CD4-positive, CD25-positive, alpha-beta regulatory T cell (primary cell): ENCODE measurements around the gene ERMP1. TPM values are rescaled to one million over a fixed set of nuclear protein-coding genes. Genes with fewer than 3 reads are reported as not detected.
"Not testable (repeated sequence)": the region's sequence is repeated elsewhere in the genome, so short reads cannot be mapped to it uniquely, and the experiment has no call there.

Experiments
- ATAC-seq, 2 donors: fragments of 150-1000 bp; cut with Tn5 transposase; one replicate each; pipeline ENCODE4 v1.10.0; 2021; ENCODE audit warnings: low read depth in 2 of 2, moderate number of reproducible peaks in 2 of 2, moderate library complexity in 1 of 2
- DNase-seq, 3 donors: peaks; one replicate each; pipeline versions ENCODE4 v3.0.0 to v3.0.0-alpha.2; 2012 to 2022; ENCODE audit warnings: mixed read lengths in 1 of 3
- H3K27ac ChIP-seq: one replicate; pipeline ENCODE4 v1.7.0; 2013; ENCODE audit warnings: mild to moderate bottlenecking, low read length; ENCODE audit not compliant: insufficient read depth, poor library complexity, severe bottlenecking
- H3K27me3 ChIP-seq: one replicate; pipeline ENCODE4 v1.7.0; 2013; ENCODE audit warnings: low read length; ENCODE audit not compliant: control insufficient read depth, insufficient read depth
- H3K36me3 ChIP-seq: one replicate; pipeline ENCODE4 v1.7.0; 2013; ENCODE audit warnings: mild to moderate bottlenecking, low read length, moderate library complexity; ENCODE audit not compliant: control insufficient read depth, insufficient read depth
- H3K4me1 ChIP-seq: 2 replicates; pipeline ENCODE4 v1.7.0; 2013; ENCODE audit warnings: mild to moderate bottlenecking, low read length; ENCODE audit not compliant: insufficient read depth, control insufficient read depth, poor library complexity, severe bottlenecking
- H3K4me3 ChIP-seq: one replicate; pipeline ENCODE4 v1.7.0; 2013; ENCODE audit warnings: low read depth, mild to moderate bottlenecking, low read length, moderate library complexity
- H3K9me3 ChIP-seq, 2 experiments: 1 replicate in 1 of 2; 2 replicates in 1 of 2; pipeline ENCODE4 v1.7.0; 2013; ENCODE audit warnings: low read length in 2 of 2, mild to moderate bottlenecking in 1 of 2, moderate library complexity in 1 of 2; ENCODE audit not compliant: control insufficient read depth in 2 of 2
- H3K27ac Mint-ChIP-seq, 3 donors: one replicate each; pipeline ENCODE4 v1.8.0; 2020 to 2022; ENCODE audit warnings: mild to moderate bottlenecking in 3 of 3, mixed read lengths in 3 of 3, moderate library complexity in 2 of 3
- H3K27me3 Mint-ChIP-seq: one replicate; pipeline ENCODE4 v1.8.0; 2022; ENCODE audit warnings: mild to moderate bottlenecking, mixed read lengths
- H3K36me3 Mint-ChIP-seq: one replicate; pipeline ENCODE4 v1.8.0; 2020; ENCODE audit warnings: mixed read lengths
- H3K4me1 Mint-ChIP-seq, 4 donors: one replicate each; pipeline ENCODE4 v1.8.0; 2020 to 2022; ENCODE audit warnings: mixed read lengths in 4 of 4, mild to moderate bottlenecking in 1 of 4
- H3K4me3 Mint-ChIP-seq, 4 donors: one replicate each; pipeline ENCODE4 v1.8.0; 2020 to 2022; ENCODE audit warnings: mild to moderate bottlenecking in 4 of 4, mixed read lengths in 4 of 4, moderate library complexity in 3 of 4
- H3K9me3 Mint-ChIP-seq, 7 donors: one replicate each; pipeline ENCODE4 v1.8.0; 2020 to 2022; ENCODE audit warnings: mixed read lengths in 7 of 7, mild to moderate bottlenecking in 3 of 7, moderate library complexity in 2 of 7
- polyA plus RNA-seq, 4 donors: library from polyadenylated mRNA; unstranded; fragments of 300-500 nt; fragmentation: Illumina TruSeq; gene quantifications; one replicate each; pipeline ENCODE4 v1.2.3, GENCODE V29; 2021
- total RNA-seq: library from RNA; stranded (reverse); gene quantifications from one replicate; pipeline ENCODE4 v1.2.3, GENCODE V29; 2022

ERMP1 gene, protein sequence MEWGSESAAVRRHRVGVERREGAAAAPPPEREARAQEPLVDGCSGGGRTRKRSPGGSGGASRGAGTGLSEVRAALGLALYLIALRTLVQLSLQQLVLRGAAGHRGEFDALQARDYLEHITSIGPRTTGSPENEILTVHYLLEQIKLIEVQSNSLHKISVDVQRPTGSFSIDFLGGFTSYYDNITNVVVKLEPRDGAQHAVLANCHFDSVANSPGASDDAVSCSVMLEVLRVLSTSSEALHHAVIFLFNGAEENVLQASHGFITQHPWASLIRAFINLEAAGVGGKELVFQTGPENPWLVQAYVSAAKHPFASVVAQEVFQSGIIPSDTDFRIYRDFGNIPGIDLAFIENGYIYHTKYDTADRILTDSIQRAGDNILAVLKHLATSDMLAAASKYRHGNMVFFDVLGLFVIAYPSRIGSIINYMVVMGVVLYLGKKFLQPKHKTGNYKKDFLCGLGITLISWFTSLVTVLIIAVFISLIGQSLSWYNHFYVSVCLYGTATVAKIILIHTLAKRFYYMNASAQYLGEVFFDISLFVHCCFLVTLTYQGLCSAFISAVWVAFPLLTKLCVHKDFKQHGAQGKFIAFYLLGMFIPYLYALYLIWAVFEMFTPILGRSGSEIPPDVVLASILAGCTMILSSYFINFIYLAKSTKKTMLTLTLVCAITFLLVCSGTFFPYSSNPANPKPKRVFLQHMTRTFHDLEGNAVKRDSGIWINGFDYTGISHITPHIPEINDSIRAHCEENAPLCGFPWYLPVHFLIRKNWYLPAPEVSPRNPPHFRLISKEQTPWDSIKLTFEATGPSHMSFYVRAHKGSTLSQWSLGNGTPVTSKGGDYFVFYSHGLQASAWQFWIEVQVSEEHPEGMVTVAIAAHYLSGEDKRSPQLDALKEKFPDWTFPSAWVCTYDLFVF
- total RNA-seq (8.7 TPM), polyA plus RNA-seq (10 to 100 TPM in 1 of 4 donors, 1 to 10 TPM in 3; 5.3 to 10.0 (median 7.8) TPM)

DNA sequence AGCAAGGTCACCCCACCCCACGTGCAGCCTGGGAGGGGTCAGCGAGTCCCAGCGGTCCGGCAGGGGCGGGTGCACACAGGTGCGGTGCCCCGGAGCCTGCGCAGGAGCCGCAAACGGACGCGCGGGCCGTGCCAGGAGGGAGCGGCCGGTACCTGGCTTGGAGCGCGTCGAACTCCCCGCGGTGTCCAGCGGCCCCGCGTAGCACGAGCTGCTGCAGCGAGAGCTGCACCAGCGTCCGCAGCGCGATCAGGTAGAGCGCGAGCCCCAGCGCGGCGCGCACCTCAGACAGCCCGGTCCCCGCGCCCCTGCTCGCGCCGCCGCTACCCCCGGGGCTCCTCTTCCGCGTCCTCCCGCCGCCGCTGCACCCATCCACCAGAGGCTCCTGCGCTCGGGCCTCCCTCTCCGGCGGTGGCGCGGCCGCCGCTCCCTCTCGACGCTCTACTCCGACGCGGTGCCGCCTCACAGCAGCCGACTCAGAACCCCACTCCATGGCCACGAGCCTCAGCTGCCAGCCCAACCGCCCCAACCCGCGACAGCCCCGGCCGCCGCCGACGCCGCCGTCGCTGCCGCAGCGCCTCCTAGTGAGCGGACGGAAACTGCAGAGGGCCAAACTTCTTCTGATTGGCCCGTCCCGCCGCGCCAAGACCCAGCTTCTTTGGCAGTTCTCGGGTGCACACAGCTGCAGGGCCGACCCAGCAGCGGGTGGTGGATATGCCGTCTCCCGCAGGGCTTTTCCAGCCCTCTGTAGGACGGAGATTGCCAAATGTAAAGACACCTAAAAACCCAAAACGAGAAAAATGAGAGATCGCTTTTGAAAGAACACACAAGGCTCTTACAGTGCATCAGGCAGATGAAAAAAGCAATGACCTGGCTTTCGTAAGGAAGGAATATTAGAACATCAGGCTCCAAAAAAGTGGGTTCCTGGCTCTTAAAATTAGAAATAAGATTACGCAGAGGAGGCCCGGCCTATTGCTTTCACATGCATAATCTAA lies at the start of gene ERMP1:
ERMP1 (minus strand) TSS at position 580 of the 992 bp plus-strand sequence; CDS start at position 490, 90 bp downstream.
- H3K27ac ChIP-seq, result peak within 1 kb of the TSS; percentile 49
- peaks cover 11 to 48% (median 40%) of the 10 kb centered on the region in 4 donors for H3K4me1 Mint-ChIP-seq
- H3K4me1 ChIP-seq, result peaks cover 27% of the 10 kb centered on the region
- ATAC-seq (peak; percentile 87 to 90), DNase-seq (peak; percentile 78 to 92 (median 90))
- H3K9me3 Mint-ChIP-seq, result no peaks in the 10 kb centered on the region
- H3K9me3 ChIP-seq, result no peaks in the 10 kb centered on the region
- H3K27ac Mint-ChIP-seq, result peak within 1 kb of the TSS; percentile 83 to 92 (median 88)
- peaks cover 3% of the 10 kb centered on the region for H3K36me3 ChIP-seq
- H3K4me3 ChIP-seq, result peak within 1 kb of the TSS; percentile 82
- peak within 1 kb of the TSS; percentile 91 to 99 (median 95) for H3K4me3 Mint-ChIP-seq
- H3K27me3 Mint-ChIP-seq, result peaks cover 5% of the 10 kb centered on the region
- no peaks in the 10 kb centered on the region for H3K36me3 Mint-ChIP-seq
- H3K27me3 ChIP-seq, result no peaks in the 10 kb centered on the region

GRCh38 chr9:5882244-5883012 lies 49.5 kb upstream of the ERMP1 start:
- H3K9me3 Mint-ChIP-seq, DNase-seq, H3K4me1 Mint-ChIP-seq, H3K36me3 Mint-ChIP-seq, H3K27ac ChIP-seq, H3K27ac Mint-ChIP-seq, H3K4me3 ChIP-seq, H3K9me3 ChIP-seq, ATAC-seq, H3K27me3 Mint-ChIP-seq, H3K36me3 ChIP-seq, H3K4me3 Mint-ChIP-seq, H3K4me1 ChIP-seq, H3K27me3 ChIP-seq: not testable (repeated sequence)

DNA sequence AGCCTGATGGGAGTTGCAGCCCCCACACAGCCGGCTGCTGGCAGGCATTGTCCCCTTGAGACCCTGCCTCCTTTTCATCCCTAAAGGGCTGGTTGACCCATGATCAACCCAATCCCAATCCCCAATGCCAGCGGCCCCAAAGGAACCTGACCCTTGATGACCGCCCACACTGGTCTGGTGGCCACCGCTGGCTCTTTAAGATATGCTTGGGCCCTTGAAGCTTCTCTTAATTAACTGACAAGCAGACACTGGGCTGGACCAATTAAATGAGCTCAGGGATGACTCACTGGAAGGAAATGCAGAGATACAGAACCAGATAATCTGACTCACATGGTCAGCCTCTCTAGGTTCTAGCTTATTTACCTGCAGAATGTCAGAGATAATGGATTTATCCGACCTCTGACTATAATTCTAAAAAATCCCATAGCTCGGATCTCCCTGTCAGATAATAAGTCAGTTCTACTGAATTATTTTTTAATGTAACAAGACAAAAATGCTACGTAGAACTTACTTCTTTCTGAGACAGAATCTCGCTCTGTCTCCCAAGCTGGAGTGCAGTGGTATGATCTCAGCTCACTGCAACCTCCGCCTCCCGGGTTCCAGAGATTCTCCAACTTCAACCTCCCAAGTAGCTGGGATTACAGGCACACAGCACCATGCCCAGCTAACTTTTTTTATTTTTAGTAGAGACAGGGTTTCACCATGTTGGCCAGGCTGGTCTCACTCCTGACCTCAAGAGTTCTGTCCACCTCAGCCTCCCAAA lies 46.7 kb upstream of the ERMP1 start:
- no peak overlapping the region for H3K27ac ChIP-seq
- ATAC-seq (peak in 1 of 2 donors; percentile 53), DNase-seq (peak in 1 of 3 donors; percentile 37)
- no peaks in the 10 kb centered on the region for H3K9me3 Mint-ChIP-seq
- no peaks in the 10 kb centered on the region for H3K4me1 ChIP-seq
- H3K36me3 ChIP-seq, result no peaks in the 10 kb centered on the region
- H3K27ac Mint-ChIP-seq, result no peak overlapping the region
- H3K4me3 Mint-ChIP-seq, result no peak overlapping the region
- no peaks in the 10 kb centered on the region for H3K27me3 ChIP-seq
- no peak overlapping the region for H3K4me3 ChIP-seq
- H3K9me3 ChIP-seq, result no peaks in the 10 kb centered on the region
- no peaks in the 10 kb centered on the region for H3K27me3 Mint-ChIP-seq
- no peaks in the 10 kb centered on the region for H3K4me1 Mint-ChIP-seq
- H3K36me3 Mint-ChIP-seq, result peaks cover 5% of the 10 kb centered on the region

- no peaks in the 10 kb centered on the region for H3K27me3 ChIP-seq
- no peak overlapping the region for H3K4me3 ChIP-seq
- Mint-ChIP-seq H3K9me3 (peaks cover 0 to 2% (median 0%) of the 10 kb centered on the region in 7 donors), H3K27ac (no peak overlapping the region), H3K36me3 (peaks cover 14% of the 10 kb centered on the region), H3K4me1 (no peaks in the 10 kb centered on the region), H3K27me3 (no peaks in the 10 kb centered on the region), H3K4me3 (no peak overlapping the region)
- DNase-seq (no peak), ATAC-seq (no peak)
- H3K9me3 ChIP-seq, result no peaks in the 10 kb centered on the region
- no peaks in the 10 kb centered on the region for H3K4me1 ChIP-seq
- no peak overlapping the region for H3K27ac ChIP-seq
- no peaks in the 10 kb centered on the region for H3K36me3 ChIP-seq
Measured at GRCh38 chr9:5876711-5877110, 43.8 kb upstream of the ERMP1 start.

GRCh38 chr9:5876026-5876425 lies 43.1 kb upstream of the ERMP1 start:
- DNase-seq (peak in 1 of 3 donors; percentile 33), ATAC-seq (no peak)
- no peaks in the 10 kb centered on the region for H3K27me3 Mint-ChIP-seq
- no peaks in the 10 kb centered on the region for H3K4me1 ChIP-seq
- no peaks in the 10 kb centered on the region for H3K27me3 ChIP-seq
- H3K4me1 Mint-ChIP-seq, result no peaks in the 10 kb centered on the region
- no peaks in the 10 kb centered on the region for H3K36me3 ChIP-seq
- no peak overlapping the region for H3K4me3 ChIP-seq
- peaks cover 0 to 2% (median 0%) of the 10 kb centered on the region in 7 donors for H3K9me3 Mint-ChIP-seq
- H3K27ac Mint-ChIP-seq, result no peak overlapping the region
- no peak overlapping the region for H3K27ac ChIP-seq
- no peak overlapping the region for H3K4me3 Mint-ChIP-seq
- peaks cover 14% of the 10 kb centered on the region for H3K36me3 Mint-ChIP-seq
- H3K9me3 ChIP-seq, result no peaks in the 10 kb centered on the region

DNA sequence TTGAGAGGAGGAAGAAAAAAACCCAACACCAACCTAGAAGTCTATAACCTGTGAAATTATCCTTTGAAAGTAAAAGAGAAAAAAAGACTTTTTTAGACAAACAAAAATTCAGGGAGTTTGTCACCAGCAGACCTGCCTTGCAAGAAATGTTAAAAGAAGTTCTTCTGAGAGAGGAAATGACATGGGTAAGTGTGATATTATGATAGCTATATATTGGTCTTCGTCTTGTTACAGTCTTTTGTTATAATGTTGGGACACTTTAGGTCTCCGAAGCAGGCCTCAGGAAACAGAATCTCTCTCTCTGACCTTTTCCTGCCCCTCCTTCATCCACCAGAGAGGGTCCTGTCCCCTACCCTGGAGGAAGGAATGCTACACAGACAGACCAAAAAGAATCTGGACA lies 41.1 kb upstream of the ERMP1 start:
- DNase-seq (no peak), ATAC-seq (no peak)
- H3K27ac ChIP-seq, result no peak overlapping the region
- peaks cover 0 to 3% (median 0%) of the 10 kb centered on the region in 4 donors for H3K4me1 Mint-ChIP-seq
- H3K27ac Mint-ChIP-seq, result peak overlapping the region in 1 of 3 donors; percentile 85
- no peaks in the 10 kb centered on the region for H3K27me3 Mint-ChIP-seq
- H3K36me3 Mint-ChIP-seq, result peaks cover 18% of the 10 kb centered on the region
- H3K9me3 ChIP-seq, result no peaks in the 10 kb centered on the region
- no peaks in the 10 kb centered on the region for H3K4me1 ChIP-seq
- H3K27me3 ChIP-seq, result no peaks in the 10 kb centered on the region
- no peak overlapping the region for H3K4me3 ChIP-seq
- H3K4me3 Mint-ChIP-seq, result no peak overlapping the region
- H3K36me3 ChIP-seq, result no peaks in the 10 kb centered on the region
- peaks cover 0 to 2% (median 0%) of the 10 kb centered on the region in 7 donors for H3K9me3 Mint-ChIP-seq
